Measurements from ENCODE around the gene CAD. TPM values are rescaled to one million over a fixed set of nuclear protein-coding genes. Genes with fewer than 3 reads are reported as not detected.

CAD gene
- polyA plus RNA-seq, 2 of the 4 experiments (the other 2 are of a cell fraction): 50.5 to 69.3 TPM

DNA sequence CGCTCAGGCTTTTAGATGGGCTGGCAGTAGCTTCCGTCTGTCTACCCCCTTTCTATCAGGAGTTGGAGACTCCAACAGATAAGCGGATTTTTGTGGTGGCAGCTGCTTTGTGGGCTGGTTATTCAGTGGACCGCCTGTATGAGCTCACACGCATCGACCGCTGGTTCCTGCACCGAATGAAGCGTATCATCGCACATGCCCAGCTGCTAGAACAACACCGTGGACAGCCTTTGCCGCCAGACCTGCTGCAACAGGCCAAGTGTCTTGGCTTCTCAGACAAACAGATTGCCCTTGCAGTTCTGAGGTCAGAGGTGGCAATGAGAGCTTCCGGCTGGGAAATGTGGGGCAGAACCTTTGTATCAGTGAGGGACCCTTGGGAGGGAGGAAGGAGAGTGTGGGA lies 14.8 kb downstream of the CAD start:
- ChIA-PET POLR2A (interaction anchor here (1.4 kb wide), 1 partner anchor 20 kb away, joined by 3 read pairs; the partner anchor contains the start of genes ATRAID and SLC5A6), CTCF (interaction anchor here (0.7 to 6.8 kb wide), 12 partner anchors 11 to 89 kb away, joined by 3 to 43 read pairs (median 5); partner anchors contain the start of gene SLC30A3)
- 97% methylated on average over 13 of the region's 13 CpGs for WGBS (ENCODE audit: missing lambda C conversion rate)
- ATAC-seq (no peak), FAIRE-seq (no peak), DNase-seq (ENCODE audit: low read depth in 1 of 2, low spot score in 1 of 2) (no peak)
- TF ChIP-seq CTCF (IDR thresholded peaks at IDR 0.05) (no peak), HDAC2 (IDR thresholded peaks at IDR 0.05) (no peak), FOXS1 (CRISPR knock-in tag; IDR thresholded peaks at IDR 0.05) (no peak), POLR2AphosphoS2 (conservative IDR thresholded peaks at IDR 0.05; ENCODE audit: low read length) (no peak), JUNB (IDR thresholded peaks at IDR 0.05) (no peak), FOSL2 (IDR thresholded peaks at IDR 0.05) (no peak), FOSL2 (CRISPR knock-in tag; IDR thresholded peaks at IDR 0.05) (no peak), ZC3H11A (IDR thresholded peaks at IDR 0.05) (no peak), HOXB13 (CRISPR knock-in tag; IDR thresholded peaks at IDR 0.05; ENCODE audit: low read depth) (no peak), HES2 (IDR thresholded peaks at IDR 0.05) (no peak), HOXB5 (CRISPR knock-in tag; IDR thresholded peaks at IDR 0.05) (no peak), CBX2 (IDR thresholded peaks at IDR 0.05; ENCODE audit: borderline replicate concordance, low read depth) (no peak), RARB (CRISPR knock-in tag; IDR thresholded peaks at IDR 0.05) (no peak), NR3C1 (IDR thresholded peaks at IDR 0.05) (no peak), MAZ (IDR thresholded peaks at IDR 0.05; ENCODE audit: borderline replicate concordance, low read depth, low read length) (no peak)
- TF ChIP-seq, protein P1, sequence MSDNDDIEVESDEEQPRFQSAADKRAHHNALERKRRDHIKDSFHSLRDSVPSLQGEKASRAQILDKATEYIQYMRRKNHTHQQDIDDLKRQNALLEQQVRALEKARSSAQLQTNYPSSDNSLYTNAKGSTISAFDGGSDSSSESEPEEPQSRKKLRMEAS (IDR thresholded peaks at IDR 0.05): no peak
- TF ChIP-seq, protein P2, sequence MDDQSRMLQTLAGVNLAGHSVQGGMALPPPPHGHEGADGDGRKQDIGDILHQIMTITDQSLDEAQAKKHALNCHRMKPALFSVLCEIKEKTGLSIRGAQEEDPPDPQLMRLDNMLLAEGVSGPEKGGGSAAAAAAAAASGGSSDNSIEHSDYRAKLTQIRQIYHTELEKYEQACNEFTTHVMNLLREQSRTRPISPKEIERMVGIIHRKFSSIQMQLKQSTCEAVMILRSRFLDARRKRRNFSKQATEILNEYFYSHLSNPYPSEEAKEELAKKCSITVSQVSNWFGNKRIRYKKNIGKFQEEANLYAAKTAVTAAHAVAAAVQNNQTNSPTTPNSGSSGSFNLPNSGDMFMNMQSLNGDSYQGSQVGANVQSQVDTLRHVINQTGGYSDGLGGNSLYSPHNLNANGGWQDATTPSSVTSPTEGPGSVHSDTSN (IDR thresholded peaks at IDR 0.05): no peak
- TF ChIP-seq, protein P3, sequence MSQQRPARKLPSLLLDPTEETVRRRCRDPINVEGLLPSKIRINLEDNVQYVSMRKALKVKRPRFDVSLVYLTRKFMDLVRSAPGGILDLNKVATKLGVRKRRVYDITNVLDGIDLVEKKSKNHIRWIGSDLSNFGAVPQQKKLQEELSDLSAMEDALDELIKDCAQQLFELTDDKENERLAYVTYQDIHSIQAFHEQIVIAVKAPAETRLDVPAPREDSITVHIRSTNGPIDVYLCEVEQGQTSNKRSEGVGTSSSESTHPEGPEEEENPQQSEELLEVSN (IDR thresholded peaks at IDR 0.05; ENCODE audit: borderline replicate concordance, low read depth): no peak
- TF ChIP-seq, protein P4, sequence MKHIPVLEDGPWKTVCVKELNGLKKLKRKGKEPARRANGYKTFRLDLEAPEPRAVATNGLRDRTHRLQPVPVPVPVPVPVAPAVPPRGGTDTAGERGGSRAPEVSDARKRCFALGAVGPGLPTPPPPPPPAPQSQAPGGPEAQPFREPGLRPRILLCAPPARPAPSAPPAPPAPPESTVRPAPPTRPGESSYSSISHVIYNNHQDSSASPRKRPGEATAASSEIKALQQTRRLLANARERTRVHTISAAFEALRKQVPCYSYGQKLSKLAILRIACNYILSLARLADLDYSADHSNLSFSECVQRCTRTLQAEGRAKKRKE (CRISPR knock-in tag; IDR thresholded peaks at IDR 0.05; ENCODE audit: low read depth): no peak
- H3K4me1 ChIP-seq: no peaks in the 10 kb centered on the region
- no peaks in the 10 kb centered on the region for H3K9me3 ChIP-seq
- H3K4me3 ChIP-seq: no peak overlapping the region
- H3K4me2 ChIP-seq: no peak overlapping the region
- no peak overlapping the region for H3K27ac ChIP-seq

- Histone ChIP-seq H3K4me1 (no peaks in the 10 kb centered on the region), H3K27ac (no peak overlapping the region), H3K4me3 (no peak overlapping the region), H3K4me2 (no peak overlapping the region), H3K9me3 (no peaks in the 10 kb centered on the region)
- CTCF ChIA-PET: interaction anchor here (0.9 to 6.8 kb wide), 7 partner anchors 9 to 132 kb away, joined by 3 to 43 read pairs (median 5); partner anchors contain the start of gene SLC30A3
- ATAC-seq (no peak), FAIRE-seq (no peak), DNase-seq (ENCODE audit: low read depth in 1 of 2, low spot score in 1 of 2) (no peak)
- TF ChIP-seq, protein P5, sequence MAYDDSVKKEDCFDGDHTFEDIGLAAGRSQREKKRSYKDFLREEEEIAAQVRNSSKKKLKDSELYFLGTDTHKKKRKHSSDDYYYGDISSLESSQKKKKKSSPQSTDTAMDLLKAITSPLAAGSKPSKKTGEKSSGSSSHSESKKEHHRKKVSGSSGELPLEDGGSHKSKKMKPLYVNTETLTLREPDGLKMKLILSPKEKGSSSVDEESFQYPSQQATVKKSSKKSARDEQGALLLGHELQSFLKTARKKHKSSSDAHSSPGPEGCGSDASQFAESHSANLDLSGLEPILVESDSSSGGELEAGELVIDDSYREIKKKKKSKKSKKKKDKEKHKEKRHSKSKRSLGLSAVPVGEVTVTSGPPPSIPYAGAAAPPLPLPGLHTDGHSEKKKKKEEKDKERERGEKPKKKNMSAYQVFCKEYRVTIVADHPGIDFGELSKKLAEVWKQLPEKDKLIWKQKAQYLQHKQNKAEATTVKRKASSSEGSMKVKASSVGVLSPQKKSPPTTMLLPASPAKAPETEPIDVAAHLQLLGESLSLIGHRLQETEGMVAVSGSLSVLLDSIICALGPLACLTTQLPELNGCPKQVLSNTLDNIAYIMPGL (CRISPR knock-in tag; IDR thresholded peaks at IDR 0.05; ENCODE audit: borderline replicate concordance): no peak
- TF ChIP-seq TP53 (CRISPR knock-in tag; IDR thresholded peaks at IDR 0.05): no peak
- no peak for TF ChIP-seq MAZ (IDR thresholded peaks at IDR 0.05; ENCODE audit: borderline replicate concordance, low read depth, low read length)
- TF ChIP-seq, protein P6, sequence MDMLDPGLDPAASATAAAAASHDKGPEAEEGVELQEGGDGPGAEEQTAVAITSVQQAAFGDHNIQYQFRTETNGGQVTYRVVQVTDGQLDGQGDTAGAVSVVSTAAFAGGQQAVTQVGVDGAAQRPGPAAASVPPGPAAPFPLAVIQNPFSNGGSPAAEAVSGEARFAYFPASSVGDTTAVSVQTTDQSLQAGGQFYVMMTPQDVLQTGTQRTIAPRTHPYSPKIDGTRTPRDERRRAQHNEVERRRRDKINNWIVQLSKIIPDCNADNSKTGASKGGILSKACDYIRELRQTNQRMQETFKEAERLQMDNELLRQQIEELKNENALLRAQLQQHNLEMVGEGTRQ (IDR thresholded peaks at IDR 0.05): no peak
- TF ChIP-seq CHD2 (IDR thresholded peaks at IDR 0.05; ENCODE audit: low read length, partially characterized antibody): no peak
- TF ChIP-seq FOSB (CRISPR knock-in tag; IDR thresholded peaks at IDR 0.05): no peak
- TF ChIP-seq, protein P1 (IDR thresholded peaks at IDR 0.05): no peak
- POLR2A ChIA-PET: interaction anchor here (1.4 kb wide), 1 partner anchor 21 kb away, joined by 3 read pairs; the partner anchor contains the start of genes ATRAID and SLC5A6
- 96% methylated on average over 13 of the region's 14 CpGs for WGBS (ENCODE audit: missing lambda C conversion rate)
These were observed 16.2 kb downstream of the CAD start for GRCh38 chr2:27233341-27233740.

All from A549 (cell line).